Lower leg skin (tissue), 3 donors: Measurements from ENCODE around the gene ATP9B.

Source experiments
- CTCF ChIP-seq, 3 donors: fragments of 450-650 bp; IDR thresholded peaks; one replicate each; pipeline ENCODE4 v1.5.1; 2016; ENCODE audit warnings: antibody characterized with exemption in 3 of 3, mild to moderate bottlenecking in 3 of 3, moderate library complexity in 2 of 3
- POLR2A ChIP-seq, 2 donors: fragments of 450-650 bp; IDR thresholded peaks; one replicate each; pipeline ENCODE4 v1.6.1; 2016 to 2017; ENCODE audit warnings: antibody characterized with exemption in 2 of 2, mild to moderate bottlenecking in 1 of 2, moderate library complexity in 1 of 2

- TF ChIP-seq CTCF (IDR thresholded peaks at IDR 0.05): no peak
- no peak for TF ChIP-seq POLR2A (IDR thresholded peaks at IDR 0.05)
Measured at GRCh38 chr18:79416022-79416676, 347.0 kb downstream of the ATP9B start.
